ENCODE measurements around the gene STMP1. TPM values are rescaled to one million over a fixed set of nuclear protein-coding genes. Genes with fewer than 3 reads are reported as not detected.
"Not testable (repeated sequence)": the region's sequence is repeated elsewhere in the genome, so short reads cannot be mapped to it uniquely, and the experiment has no call there.

Gene STMP1
- total and polyA plus RNA-seq, 4 donors = 23.0 to 33.1 (median 26.0) TPM

GRCh38 chr7:135692055-135692454 is 29.7 kb downstream of the STMP1 start:
- WGBS, 2 donors = 42 to 74% methylated on average over 3 of the region's 3 CpGs

GRCh38 chr7:135692606-135693005 is 30.3 kb downstream of the STMP1 start:
- not testable (repeated sequence) for H3K4me1 ChIP-seq (ENCODE audit: control insufficient read depth in 5 of 5, insufficient read depth in 5 of 5, low read length in 5 of 5); H3K27me3 ChIP-seq (ENCODE audit: control insufficient read depth in 3 of 3, insufficient read depth in 3 of 3, low read length in 2 of 3); H3K9ac ChIP-seq (ENCODE audit: insufficient read depth in 1 of 2, low read length in 2 of 2); H3K36me3 ChIP-seq (ENCODE audit: control insufficient read depth in 4 of 4, insufficient read depth in 4 of 4, low read length in 4 of 4); ATAC-seq (ENCODE audit: insufficient read depth, low FRiP score); DNase-seq; H3K27ac ChIP-seq (ENCODE audit: low read depth in 1 of 2, low read length in 1 of 2); H3K4me3 ChIP-seq; H3K9me3 ChIP-seq (ENCODE audit: control insufficient read depth in 4 of 4, insufficient read depth in 3 of 4, low read length in 3 of 4)
- 95 to 98% methylated on average over 7 of the region's 7 CpGs for WGBS, 2 donors

More at GRCh38 chr7:135692055-135692454, 29.7 kb downstream of the STMP1 start:
- Histone ChIP-seq H3K4me3 (no peak overlapping the region), H3K9me3 (ENCODE audit: control insufficient read depth in 4 of 4, insufficient read depth in 3 of 4, low read length in 3 of 4) (no peaks in the 10 kb centered on the region), H3K36me3 (ENCODE audit: control insufficient read depth in 4 of 4, insufficient read depth in 4 of 4, low read length in 4 of 4) (peaks cover 0 to 9% (median 5%) of the 10 kb centered on the region in 4 donors), H3K27me3 (ENCODE audit: control insufficient read depth in 3 of 3, insufficient read depth in 3 of 3, low read length in 2 of 3) (no peaks in the 10 kb centered on the region), H3K27ac (ENCODE audit: low read depth in 1 of 2, low read length in 1 of 2) (no peak overlapping the region), H3K4me1 (ENCODE audit: control insufficient read depth in 5 of 5, insufficient read depth in 5 of 5, low read length in 5 of 5) (no peaks in the 10 kb centered on the region), H3K9ac (ENCODE audit: insufficient read depth in 1 of 2, low read length in 2 of 2) (no peak overlapping the region)
- no peak for ATAC-seq (ENCODE audit: insufficient read depth, low FRiP score)
- no peak for TF ChIP-seq CTCF (IDR thresholded peaks at IDR 0.05; ENCODE audit: control extremely low read depth, extremely low read depth)
- no peak for DNase-seq

GRCh38 chr7:135693558-135693957 is 31.2 kb downstream of the STMP1 start:
- Histone ChIP-seq H3K9me3 (ENCODE audit: control insufficient read depth in 4 of 4, insufficient read depth in 3 of 4, low read length in 3 of 4) (no peaks in the 10 kb centered on the region), H3K4me3 (no peak overlapping the region), H3K4me1 (ENCODE audit: control insufficient read depth in 5 of 5, insufficient read depth in 5 of 5, low read length in 5 of 5) (no peaks in the 10 kb centered on the region), H3K36me3 (ENCODE audit: control insufficient read depth in 4 of 4, insufficient read depth in 4 of 4, low read length in 4 of 4) (peaks cover 0 to 9% (median 5%) of the 10 kb centered on the region in 4 donors), H3K27me3 (ENCODE audit: control insufficient read depth in 3 of 3, insufficient read depth in 3 of 3, low read length in 2 of 3) (no peaks in the 10 kb centered on the region), H3K9ac (ENCODE audit: insufficient read depth in 1 of 2, low read length in 2 of 2) (no peak overlapping the region), H3K27ac (ENCODE audit: low read depth in 1 of 2, low read length in 1 of 2) (peak overlapping the region in 1 of 2 donors; percentile 1)
- TF ChIP-seq CTCF (IDR thresholded peaks at IDR 0.05; ENCODE audit: control extremely low read depth, extremely low read depth) = no peak
- ATAC-seq (ENCODE audit: insufficient read depth, low FRiP score) (no peak), DNase-seq (no peak)
- 94 to 96% methylated on average over 4 of the region's 4 CpGs for WGBS, 2 donors

GRCh38 chr7:135697276-135698049 is 35.1 kb downstream of the STMP1 start:
- Histone ChIP-seq H3K9me3 (ENCODE audit: control insufficient read depth in 4 of 4, insufficient read depth in 3 of 4, low read length in 3 of 4) (no peaks in the 10 kb centered on the region), H3K9ac (ENCODE audit: insufficient read depth in 1 of 2, low read length in 2 of 2) (no peak overlapping the region), H3K27ac (ENCODE audit: low read depth in 1 of 2, low read length in 1 of 2) (no peak overlapping the region), H3K27me3 (ENCODE audit: control insufficient read depth in 3 of 3, insufficient read depth in 3 of 3, low read length in 2 of 3) (no peaks in the 10 kb centered on the region), H3K4me1 (ENCODE audit: control insufficient read depth in 5 of 5, insufficient read depth in 5 of 5, low read length in 5 of 5) (no peaks in the 10 kb centered on the region), H3K36me3 (ENCODE audit: control insufficient read depth in 4 of 4, insufficient read depth in 4 of 4, low read length in 4 of 4) (no peaks in the 10 kb centered on the region), H3K4me3 (no peak overlapping the region)
- WGBS, 2 donors = 71 to 74% methylated on average over 8 of the region's 8 CpGs
- ATAC-seq (ENCODE audit: insufficient read depth, low FRiP score) (no peak), DNase-seq (no peak)
- TF ChIP-seq CTCF (IDR thresholded peaks at IDR 0.05; ENCODE audit: control extremely low read depth, extremely low read depth) = no peak
